Measurements from ENCODE around the gene PARP15.
"Not testable (repeated sequence)": the region's sequence is repeated elsewhere in the genome, so short reads cannot be mapped to it uniquely, and the experiment has no call there.

Gene PARP15

DNA sequence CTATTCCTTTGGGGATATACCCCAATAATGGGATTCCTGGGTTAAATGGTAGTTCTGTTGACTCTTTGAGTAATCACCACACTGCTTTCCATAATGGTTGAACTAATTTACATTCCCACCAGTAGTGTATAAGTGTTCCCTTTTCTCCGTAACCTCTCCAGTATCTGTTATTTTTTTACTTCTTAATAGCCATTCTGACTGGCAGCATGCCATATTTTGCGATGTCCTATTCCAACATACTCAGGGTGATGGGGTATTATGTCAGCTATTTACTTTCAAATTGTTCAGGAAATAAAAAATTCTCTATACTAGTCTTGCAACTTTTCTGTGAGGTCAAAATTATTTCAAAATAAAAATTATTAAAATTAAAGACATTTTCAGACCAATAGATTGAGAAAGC, 94.1 kb downstream of the PARP15 start:
- DNase-seq, result no peak

DNA sequence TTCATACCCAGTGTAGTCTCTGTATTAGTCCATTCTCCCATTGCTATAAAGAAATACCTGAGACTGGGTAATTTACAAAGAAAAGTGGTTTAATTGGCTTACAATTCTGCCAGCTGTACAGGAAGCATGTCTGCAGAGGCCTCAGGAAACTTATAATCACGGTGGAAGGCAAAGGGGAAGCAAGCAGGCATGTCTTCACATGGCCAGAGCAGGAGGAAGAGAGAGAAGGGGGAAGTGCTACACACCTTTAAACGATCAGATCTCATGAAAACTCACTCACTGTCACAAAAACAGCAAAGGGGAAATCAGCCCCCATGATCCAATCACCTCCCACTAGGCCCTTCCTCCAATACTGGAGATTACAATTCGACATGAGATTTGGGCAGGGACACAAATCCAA, 96.9 kb downstream of the PARP15 start:
- no peak for DNase-seq

DNA sequence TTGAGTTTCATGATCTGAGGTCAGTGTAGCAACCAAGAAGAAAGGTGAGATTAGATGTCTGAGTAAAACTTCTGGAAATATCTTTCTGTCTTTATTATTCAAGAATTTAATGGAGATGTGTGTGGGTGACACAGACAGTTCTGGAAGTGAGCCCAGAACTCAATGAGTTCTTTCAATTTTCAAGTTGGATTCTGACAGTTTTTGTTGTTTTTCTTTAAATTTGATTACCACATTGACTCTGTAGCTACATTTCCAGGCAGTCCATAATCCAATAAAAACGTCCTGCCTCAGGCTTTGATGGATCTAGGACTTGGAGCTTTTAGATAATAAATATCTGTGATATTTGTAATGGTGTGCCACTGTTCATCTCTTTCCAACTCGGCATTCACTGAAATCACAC, 99.3 kb downstream of the PARP15 start:
- DNase-seq, result no peak

DNA sequence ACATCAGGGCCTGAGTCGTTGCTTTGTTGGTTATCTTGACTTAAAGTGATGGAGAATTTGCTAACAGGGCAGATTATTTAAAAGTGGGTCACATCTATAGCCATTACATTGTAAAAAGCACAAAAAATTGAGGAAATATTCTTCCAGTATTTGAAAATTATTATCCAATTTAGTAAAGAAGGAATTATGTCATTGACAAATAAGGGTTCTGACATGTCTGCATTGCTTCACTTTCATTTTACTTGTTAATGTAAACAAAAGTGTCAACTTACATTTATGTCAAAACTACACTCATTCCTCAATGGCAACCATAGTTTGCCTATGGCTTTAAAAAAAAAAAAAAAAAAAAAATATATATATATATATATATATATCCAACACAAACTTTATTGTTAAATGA, 99.8 kb downstream of the PARP15 start:
- no peak for DNase-seq

DNA sequence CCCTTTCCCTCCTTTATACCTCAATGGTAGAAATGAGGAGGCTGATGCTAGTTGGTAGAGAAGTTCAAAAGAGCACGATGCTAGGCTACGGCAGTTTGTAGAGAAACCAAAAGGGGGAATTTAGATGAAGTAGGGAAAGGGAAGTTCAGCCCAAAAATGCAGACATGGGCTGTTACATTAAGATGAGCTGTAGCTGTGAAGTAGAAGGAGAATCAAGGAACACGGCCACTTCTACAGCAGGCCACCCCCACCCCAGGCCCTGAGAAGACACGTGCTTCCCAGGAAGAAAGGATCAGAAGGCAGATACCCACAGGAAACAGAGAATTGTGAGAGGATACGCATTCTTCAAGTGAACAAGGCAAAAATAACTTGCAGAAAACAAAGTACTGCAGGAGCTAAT, 101.1 kb downstream of the PARP15 start:
- DNase-seq, result no peak

DNA sequence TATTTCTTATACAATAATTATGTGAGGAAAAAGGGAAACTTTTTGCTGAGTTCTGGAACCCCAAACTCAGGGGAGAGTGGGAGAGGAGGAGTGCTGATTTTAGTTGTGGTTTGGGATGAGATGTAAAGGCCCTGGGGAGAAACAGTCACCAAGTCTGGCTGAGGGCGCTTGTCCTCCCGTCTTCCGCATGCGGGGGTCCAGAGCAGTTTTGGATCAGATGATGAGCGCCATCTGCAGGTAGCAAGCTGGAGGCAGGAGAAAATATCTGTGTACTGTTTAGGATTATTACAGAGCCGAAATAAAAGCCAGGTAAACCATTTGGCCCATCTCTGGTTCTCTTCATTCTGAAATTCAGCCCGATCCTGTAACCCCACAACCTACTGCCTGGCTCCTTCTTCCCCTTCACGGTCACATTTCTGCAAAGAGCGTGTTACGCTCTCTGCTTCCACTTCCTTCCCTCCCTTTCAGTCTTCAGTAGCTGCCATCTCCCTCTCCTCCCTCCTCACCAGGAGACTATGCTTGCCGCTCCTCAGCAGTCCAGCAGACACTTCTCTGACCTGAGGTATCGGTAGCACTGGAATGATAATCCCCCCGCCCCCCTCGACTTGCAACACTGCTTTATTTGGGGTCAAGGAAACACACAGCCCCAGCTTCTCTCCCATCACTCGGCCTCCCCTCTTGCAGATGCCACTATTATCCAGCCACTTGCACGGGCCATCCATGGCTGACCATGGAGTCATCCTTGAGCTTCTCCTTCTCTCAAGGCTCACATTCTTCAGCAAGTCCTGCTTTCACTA, 101.8 kb downstream of the PARP15 start:
- DNase-seq, result peak; percentile 55 to 82 (median 76)

DNA sequence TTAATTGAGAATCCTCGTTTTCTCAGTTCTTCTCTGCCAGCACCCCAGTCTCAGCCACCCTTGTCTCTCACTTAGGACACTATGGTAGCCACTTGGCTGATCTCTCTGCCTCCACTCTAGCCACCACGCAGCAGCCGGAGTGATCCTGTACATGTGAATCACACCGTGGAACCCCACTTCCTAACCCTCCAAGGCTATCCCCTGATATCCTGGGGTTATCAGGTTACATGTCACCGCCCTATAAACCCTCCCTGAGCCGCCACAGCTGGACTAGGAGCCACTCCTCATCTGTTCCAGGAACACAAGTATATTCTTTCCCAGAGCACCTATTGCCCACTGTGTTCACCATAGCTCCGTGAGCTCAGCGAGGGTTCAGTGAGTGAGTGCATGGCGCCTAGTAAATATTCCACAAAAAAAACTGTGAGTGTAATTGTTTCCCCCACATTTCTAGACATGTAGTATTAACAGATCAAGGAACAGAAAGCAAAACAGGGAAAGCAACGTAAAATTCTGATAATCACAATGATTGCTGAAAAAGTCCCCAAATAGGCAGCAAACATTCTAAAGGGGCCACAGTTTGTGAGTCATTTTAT, 102.5 kb downstream of the PARP15 start:
- peak in 2 of 6 experiments; percentile 9 to 58 for DNase-seq

DNA sequence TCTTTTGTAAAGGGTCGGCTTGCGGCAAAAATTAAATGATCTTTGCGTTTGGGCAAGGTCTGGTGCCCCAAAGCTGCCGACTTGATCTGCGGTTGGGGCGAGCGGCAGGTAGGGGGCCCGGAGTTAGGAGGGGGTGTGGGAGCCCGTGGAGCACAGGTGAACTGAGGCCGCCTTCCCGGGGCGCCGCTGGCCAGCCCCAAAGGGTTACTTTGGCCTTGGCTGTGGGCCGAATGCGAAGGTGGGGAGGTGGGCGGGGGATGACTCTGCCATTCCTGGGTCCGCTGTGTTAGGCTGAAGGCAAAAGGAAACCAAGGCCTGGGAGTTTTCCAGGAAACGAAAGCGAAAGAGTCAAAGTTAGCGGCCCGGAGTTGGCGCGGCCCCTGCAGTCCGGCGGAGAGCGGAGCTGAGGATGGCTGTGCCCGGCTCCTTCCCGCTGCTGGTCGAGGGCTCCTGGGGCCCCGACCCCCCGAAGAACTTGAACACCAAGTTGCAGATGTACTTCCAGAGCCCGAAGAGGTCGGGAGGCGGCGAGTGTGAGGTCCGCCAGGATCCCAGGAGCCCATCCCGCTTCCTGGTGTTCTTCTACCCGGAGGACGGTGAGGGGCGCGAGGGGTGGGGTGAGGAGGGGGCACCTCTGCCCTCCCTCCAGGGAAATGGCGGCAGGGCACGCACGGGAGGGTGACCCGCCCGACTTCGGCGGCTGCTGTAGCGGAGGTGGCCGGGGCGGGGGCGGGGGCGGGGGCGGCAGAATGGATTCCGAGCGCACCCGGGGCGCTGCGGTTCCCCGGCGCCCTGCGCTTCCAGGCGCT, 103.2 kb downstream of the PARP15 start, which contains the start of gene PARP14:
TSS of gene PARP14 (plus strand) at position 365 of the 809 bp plus-strand sequence. CDS start at position 410, 45 bp downstream.
- peak; percentile 42 to 80 (median 62) for DNase-seq

DNA sequence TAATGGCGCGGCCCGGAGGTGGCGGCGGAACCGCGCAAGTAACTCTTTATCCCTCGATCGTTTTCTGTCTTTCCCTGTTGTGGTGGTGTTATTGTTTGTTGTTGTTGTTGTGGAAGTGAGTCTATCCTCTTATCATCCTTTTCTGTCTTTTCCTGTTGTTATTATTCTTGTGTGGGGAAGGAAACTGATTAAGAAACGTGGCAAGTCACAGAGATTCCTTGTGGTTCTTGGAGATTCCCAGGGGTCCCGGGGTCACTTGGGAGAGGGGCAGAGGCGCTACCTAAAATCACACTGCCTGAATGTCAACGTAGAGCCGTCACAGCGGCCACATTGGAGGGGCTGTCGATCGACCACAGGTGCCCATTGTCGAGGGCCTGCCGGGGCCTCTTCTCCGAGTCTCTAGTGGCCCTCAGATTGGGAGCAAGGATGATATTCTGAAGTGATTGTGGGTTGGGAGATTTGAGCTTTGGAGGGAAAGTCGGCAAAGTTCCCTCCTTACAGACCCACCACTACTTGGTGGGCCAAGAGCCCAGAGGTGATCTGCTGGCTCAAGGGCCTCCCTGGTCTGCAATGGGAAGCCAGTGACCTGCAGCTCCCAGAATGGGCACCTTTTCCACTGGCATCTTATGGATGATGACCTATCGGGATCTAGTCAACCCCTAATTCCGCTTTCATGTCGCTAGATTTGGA, 104.0 kb downstream of the PARP15 start:
- DNase-seq, result no peak

DNA sequence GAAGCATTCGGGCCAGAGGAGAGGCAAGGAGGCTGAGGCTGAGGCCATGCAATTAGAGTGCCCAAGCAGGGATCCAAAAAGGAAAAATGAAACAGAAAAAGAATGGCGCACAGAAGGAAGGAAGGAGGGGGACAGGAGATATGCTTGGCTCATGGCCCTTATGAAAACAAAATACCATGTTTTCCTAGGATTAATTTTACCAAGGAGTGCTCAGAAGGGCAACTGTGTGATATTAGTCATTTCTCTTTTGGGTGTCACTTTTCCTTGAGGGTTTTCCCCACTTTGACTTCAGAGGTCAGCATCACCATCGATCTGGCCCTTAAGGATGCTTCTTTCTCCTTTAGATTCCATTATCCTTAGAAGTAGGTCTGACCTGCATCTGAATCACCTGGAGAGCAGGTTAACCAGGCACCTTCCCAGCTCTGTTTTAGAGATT, 104.5 kb downstream of the PARP15 start:
- no peak for DNase-seq

DNA sequence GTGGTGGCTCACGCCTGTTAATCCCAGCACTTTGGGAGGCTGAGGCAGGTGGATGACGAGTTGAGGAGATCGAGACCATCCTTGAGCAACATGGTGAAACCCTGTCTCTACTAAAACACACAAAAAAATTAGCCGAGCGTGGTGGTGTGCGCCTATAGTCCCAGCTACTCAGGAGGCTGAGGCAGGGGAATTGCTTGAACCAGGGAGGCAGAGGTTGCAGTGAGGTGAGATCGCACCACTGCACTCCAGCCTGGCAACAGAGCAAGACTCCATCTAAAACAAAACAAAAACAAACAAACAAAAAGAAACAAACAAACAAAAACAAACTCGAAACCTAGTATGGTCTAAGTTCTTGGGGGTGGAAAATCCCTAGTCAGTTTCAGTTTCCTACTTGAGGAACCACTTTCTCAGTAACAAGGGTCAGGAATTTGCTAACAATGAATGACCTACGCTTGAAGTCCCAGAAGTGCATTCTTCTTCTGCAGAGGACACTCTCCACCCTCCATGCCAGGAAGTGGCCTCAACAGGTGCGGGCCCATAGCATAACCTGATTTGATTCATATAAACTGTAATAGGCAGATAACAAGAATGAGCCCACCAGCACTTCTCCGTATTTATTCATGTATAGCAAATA, 105.4 kb downstream of the PARP15 start:
- DNase-seq, result not testable (repeated sequence)

DNA sequence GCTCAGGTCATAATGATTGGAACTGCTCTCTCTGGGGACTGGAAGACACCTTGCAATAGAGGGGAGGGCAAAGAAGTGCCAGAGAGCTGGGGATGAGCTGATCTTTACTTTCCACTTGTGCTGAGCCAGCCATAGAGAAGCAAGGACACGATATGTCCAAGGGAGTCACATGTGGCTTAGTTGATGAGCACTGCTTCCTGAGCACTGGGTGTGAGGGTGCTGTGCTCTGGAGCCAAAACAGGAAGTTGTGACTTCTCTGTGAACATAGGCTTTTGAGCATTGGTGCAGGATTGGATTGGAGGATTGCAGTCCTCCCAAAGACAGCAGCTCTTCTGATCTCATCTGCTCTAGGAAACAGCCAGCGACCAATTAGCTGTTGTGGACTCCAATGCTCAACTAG, 109.8 kb downstream of the PARP15 start:
- DNase-seq, result no peak
